Upper lobe of left lung (tissue), 4 donors: ENCODE results near the gene PRM1.

Source experiments
- CTCF ChIP-seq, 6 experiments: fragments of 450-650 bp in 4 of 6; fragments of 200-600 bp in 2 of 6; sonication (generic) in 2 of 6; IDR thresholded peaks; one replicate each; pipeline ENCODE4 v1.5.1; 2016 to 2019; ENCODE audit warnings: antibody characterized with exemption in 6 of 6
- POLR2A ChIP-seq, 4 donors: fragments of 450-650 bp; IDR thresholded peaks; one replicate each; pipeline ENCODE4 v1.5.1; 2016 to 2017; ENCODE audit warnings: antibody characterized with exemption in 4 of 4, mild to moderate bottlenecking in 2 of 4

GRCh38 chr16:11249233-11250061, 31.7 kb downstream of the PRM1 start:
- TF ChIP-seq CTCF (IDR thresholded peaks at IDR 0.05), result peak in 1 of 6 experiments; percentile 8
- TF ChIP-seq POLR2A (IDR thresholded peaks at IDR 0.05), result no peak
